Measurements from ENCODE around the gene CACNA2D4.

Gene CACNA2D4

DNA sequence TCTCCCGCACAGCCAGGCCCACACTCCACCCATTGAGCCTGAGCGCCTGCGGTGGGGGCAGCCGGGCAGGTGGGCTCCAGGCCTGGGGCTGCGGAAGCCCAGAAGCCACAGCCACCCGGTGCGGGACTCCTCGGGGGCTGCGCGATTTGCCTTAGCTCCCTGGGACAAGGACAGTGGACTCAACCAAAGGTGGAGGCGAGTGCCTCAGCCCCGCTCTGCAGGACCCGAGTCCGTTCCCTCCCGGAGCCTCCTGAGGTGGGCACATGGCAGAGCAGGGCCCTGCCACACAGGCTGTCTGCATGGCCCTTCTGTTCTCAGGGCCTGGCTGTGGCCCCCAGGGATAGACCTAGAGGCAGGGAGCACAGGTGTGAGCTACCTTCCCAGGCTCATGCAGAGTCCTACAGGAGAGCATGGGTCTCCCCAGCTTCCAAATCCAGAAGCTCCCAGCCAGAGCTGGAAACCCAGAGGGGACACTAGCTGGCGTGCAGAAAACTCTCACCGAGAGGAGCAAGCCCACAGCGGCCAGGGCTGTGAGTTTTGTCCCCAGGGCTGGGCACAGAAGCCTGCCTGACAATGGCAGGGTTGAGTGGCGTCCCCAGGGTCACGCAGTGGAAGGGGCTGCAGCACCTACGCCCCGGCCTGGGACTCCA, 120.3 kb downstream of the CACNA2D4 start:
- no peak overlapping the region for H3K27ac ChIP-seq
- TF ChIP-seq ZFX (IDR thresholded peaks at IDR 0.05), result no peak
- TF ChIP-seq, protein P1, sequence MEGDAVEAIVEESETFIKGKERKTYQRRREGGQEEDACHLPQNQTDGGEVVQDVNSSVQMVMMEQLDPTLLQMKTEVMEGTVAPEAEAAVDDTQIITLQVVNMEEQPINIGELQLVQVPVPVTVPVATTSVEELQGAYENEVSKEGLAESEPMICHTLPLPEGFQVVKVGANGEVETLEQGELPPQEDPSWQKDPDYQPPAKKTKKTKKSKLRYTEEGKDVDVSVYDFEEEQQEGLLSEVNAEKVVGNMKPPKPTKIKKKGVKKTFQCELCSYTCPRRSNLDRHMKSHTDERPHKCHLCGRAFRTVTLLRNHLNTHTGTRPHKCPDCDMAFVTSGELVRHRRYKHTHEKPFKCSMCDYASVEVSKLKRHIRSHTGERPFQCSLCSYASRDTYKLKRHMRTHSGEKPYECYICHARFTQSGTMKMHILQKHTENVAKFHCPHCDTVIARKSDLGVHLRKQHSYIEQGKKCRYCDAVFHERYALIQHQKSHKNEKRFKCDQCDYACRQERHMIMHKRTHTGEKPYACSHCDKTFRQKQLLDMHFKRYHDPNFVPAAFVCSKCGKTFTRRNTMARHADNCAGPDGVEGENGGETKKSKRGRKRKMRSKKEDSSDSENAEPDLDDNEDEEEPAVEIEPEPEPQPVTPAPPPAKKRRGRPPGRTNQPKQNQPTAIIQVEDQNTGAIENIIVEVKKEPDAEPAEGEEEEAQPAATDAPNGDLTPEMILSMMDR (conservative IDR thresholded peaks at IDR 0.05), result no peak

DNA sequence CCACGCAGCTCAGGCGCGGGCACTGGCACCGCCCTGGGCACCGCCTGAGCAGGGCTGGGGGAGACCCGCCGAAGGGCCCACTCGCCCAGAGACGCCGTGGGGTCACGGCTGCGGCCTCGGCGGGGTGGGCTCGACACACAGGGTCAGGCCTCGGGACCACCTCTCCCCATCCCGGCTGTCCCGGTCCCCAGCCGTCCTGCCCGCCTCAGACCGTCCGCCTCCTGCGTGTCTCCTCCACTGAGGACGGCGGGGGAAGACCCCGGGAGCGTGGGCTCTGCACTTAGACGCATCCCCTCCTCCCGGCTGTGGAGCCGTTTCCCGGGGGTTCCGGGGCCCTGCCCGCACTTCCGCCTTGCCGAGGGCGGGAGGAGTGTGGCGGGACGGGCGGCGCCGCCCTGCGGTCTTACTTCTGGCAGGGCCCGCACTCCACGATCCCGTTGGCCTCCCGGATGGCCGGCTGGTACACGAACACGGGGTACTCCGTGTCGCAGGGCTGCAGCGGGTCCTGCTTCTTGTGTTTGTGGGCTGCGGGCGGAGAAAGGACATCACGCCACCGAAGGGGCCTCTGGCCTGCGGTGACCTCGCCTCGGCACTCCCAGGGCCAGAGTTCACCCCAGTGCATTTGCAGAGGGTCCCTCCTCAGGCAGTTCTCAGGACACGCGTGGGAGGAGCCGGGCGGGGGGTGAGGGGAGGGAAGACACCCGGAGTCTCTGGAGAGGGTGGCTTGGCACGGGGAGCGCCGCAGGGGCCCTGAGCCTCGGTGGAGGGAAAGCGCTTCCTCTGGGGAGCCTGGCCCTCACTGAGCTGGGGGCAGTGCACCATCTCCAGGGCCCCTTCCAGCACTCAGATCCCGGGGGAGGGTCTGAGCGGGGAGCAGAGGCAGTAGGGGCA, 121.2 kb downstream of the CACNA2D4 start:
- TF ChIP-seq, protein P1 (conservative IDR thresholded peaks at IDR 0.05), result no peak
- TF ChIP-seq ZFX (IDR thresholded peaks at IDR 0.05), result no peak

DNA sequence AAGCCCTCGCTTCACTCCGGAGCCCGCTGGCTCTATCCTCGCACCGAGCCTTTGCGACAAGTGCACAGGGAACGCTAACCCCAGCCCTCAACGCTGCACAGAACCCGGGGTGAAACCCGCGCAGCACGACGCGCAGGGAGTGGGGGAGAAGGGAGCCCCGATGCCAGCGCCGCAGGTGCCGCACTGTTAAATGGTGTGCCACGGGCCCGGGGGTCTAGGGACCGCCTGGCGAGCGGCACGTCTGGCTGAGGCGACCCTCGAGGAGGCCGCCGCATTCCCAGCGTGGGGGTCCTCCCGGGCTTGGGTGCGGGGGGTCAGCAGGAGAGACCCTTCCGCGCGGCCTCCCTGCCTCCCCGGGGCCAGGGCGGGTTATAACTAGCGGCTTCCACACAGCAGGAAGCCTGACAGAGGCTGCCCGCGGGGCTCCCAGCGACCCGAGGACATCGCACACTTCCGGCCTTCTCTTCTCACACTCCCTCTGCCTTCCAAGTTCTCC, 121.9 kb downstream of the CACNA2D4 start:
- peak overlapping the region; percentile 47 for H3K27ac ChIP-seq
- TF ChIP-seq ZFX (IDR thresholded peaks at IDR 0.05), result no peak
- TF ChIP-seq, protein P1 (conservative IDR thresholded peaks at IDR 0.05), result no peak

More for the DNA sequence above, 121.2 kb downstream of the CACNA2D4 start:
- H3K27ac ChIP-seq, result no peak overlapping the region; the same call in 1 of the 2 replicates

DNA sequence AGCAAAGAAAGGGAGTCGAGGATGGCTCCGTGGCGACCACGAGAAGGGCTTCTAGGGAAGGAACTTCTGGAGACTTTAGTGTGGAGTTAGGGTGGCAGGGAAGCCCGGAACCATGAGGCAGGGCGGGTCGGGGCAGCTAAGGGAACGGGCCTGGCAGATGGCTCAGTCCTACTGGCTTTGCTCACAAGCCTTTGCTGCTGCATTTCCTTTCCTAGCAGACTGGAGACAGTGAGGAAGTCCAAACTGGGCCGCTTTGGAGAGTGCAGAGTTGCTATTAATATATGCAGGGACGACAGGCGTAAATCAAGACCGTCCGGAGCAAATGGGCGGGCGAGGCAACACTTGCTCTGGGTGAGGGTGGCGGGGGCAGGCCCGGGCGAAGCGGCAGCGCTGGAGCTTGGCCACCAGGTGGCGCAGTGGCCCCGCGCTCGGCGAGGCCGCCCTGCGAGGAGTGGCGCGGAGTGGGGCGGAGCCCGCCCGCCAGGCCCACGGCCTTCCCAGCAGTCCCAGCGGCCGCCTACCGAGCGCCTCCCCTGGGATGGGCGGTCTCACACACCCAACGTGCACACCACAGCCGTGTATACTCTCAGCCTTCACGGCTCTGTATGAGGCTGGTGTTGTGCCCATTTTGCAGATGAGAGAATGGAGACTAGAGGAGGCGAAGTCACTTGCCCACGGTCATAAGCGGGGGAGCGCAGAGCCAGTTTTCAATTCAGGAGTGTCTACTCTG, 122.5 kb downstream of the CACNA2D4 start:
- TF ChIP-seq ZFX (IDR thresholded peaks at IDR 0.05), result no peak
- TF ChIP-seq, protein P1 (conservative IDR thresholded peaks at IDR 0.05), result peak; percentile 99
- H3K27ac ChIP-seq, result peak overlapping the region; percentile 47

DNA sequence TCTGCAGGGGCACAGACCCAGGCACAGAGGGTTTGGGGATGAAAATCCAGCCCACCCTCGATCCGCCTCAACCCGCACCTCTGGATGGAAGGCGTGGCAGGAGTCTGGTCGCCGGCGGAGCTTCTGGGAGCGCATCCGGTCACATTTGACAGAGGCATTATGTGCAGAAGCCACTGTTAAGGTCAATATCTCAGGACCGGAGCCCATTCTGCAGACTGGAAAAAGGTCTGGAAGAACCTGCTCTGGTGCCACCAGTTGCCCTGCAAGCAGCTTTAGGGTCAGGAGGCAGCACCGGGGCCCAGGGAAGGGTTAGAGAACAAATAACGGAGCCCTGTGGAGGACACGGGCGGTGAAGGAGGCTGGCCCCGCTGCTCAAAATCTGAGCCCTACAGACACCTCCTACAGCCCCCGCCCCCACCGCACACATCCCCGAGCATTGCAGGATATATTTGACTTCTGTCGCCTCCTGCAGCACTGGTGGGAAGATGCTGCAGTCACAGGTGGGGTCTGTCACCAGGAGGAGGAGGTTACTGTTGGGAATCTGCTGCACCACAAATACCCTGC, 123.1 kb downstream of the CACNA2D4 start:
- peak overlapping the region; percentile 47 for H3K27ac ChIP-seq
- TF ChIP-seq, protein P1 (conservative IDR thresholded peaks at IDR 0.05), result no peak
- no peak for TF ChIP-seq ZFX (IDR thresholded peaks at IDR 0.05)

DNA sequence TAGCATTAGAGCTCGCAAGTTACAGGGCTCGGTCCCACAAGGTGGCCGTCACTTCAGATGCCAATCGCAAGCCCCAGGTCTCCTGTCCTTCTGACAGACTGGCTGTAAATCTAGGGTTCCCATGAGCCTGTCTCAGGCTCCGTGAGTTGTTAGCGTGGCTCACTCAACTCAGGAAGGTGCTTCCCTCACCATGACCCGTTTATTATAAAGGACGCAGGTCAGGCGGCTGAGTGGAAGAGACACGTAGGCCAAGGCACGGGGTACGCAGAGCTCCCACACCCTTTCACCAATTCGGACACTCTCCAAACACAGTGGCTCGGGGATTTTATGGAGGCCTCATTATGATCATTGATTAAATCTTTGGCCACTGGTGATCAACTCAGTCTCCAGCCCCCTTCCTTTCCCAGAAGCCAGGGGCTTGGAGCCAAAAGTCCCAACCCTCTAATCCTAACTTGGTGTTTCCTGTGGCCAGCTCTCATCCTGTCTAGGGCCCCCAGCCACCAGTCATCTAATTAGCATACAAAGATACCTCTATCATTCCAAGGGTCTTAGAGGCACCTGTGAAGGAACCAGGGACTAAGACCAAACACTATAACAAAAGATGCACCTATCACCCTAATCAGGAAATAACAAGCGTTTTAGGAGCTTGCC, 123.9 kb downstream of the CACNA2D4 start:
- TF ChIP-seq, protein P1 (conservative IDR thresholded peaks at IDR 0.05), result no peak
- no peak for TF ChIP-seq ZFX (IDR thresholded peaks at IDR 0.05)
- no peak overlapping the region for H3K27ac ChIP-seq
